Subcutaneous adipose tissue (tissue), 4 donors: ENCODE results near the gene CEBPG. TPM values are rescaled to one million over a fixed set of nuclear protein-coding genes. Genes with fewer than 3 reads are reported as not detected.

Source experiments
- CTCF ChIP-seq: fragments of 450-650 bp; IDR thresholded peaks from one replicate; pipeline ENCODE4 v1.5.1; 2016; ENCODE audit warnings: low read depth, mild to moderate bottlenecking, control low read depth, antibody characterized with exemption, moderate library complexity
- total RNA-seq, 4 donors: library from RNA; depleted of rRNA; stranded (reverse); fragments of >200 nt; gene quantifications; one replicate each; pipeline ENCODE4 v1.1.0, GENCODE V29; 2016

CEBPG gene
- total RNA-seq, 4 donors from 2014 or later = 24.6 to 37.9 (median 32.5) TPM

DNA sequence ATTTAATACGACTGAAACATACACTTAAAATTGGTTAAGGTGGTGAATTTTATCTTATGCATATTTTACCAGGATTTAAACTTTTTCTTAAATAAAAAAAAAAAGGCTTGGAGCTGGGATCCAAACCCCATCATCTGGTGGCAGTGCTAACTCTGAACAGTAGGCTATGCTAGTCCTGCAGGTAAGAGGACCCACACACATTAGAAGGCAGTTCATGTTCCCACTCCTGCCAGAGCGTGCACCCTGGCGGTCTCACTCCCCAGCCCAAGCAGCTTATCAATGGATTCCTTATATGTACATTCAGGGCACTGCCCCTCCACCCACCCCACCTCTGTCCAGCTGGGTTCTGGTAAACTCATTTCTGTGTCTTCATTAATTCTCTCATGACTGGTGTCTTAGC, 39.9 kb upstream of the CEBPG start:
- no peak for TF ChIP-seq CTCF

- TF ChIP-seq CTCF = no peak
Measured at GRCh38 chr19:33334271-33334670, 39.2 kb upstream of the CEBPG start.

DNA sequence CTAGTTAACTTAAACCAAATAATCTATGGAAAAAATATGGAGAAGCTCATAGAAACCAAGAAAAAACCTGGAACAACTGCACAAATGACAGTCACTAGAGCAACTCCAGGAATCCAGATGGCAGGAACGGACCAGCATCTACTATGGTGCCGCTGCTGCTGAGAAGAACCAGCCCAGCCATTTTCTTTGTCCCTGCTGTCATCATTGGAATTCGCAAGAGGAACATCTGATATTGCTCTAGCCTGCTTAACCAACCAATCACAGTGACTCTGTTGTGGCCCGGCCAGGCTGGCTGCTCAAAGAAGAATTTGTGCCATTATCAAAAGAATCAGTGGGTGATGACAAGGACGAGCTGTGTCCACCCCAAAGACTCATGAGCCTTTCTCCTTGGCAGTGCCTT, 38.1 kb upstream of the CEBPG start:
- TF ChIP-seq CTCF = no peak

DNA sequence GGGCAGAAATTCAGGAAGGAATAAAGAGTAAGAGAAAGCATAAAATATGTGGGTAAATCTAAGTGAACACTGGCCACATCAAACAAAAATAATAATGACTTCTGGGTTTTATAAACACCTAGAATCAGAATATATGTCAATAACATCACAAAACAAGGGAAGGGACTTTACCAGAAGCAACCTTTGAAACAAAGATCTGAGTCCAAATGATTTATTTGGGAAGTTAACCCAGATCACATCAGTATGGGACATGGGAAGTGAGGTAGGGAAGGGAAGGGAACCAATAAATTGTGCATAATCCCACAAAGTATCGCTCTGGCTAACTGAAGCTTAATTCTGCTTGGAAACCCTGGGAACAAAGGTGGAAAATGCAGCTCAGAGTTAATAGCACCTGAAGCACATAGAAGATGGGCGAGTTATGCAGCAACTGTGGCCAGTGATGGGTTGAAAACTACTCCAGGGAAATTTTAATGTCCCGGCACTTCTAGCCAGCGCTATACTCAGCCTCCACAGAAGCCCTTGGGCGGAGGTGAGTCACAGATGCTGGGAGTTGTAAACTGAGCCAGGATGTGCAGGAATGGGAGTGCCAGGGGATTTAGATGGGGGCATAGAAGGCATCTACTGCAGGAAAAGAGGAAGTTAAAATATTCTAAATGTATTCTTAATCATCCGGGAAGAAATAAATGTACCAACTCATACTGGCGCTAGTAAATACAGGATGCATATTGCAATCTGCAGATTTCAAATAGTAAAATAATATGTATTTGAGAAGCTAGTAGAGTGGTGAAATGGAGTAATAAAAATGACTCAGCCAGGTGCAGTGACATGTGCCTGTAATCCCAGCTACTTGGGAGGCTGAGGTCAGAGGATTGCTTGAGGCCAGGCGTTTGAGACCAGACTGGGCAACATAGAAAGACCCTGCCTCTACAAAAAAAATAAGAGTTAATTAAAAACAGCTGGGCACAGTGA, 34.2 kb upstream of the CEBPG start:
- no peak for TF ChIP-seq CTCF

GRCh38 chr19:33340991-33341390, 32.5 kb upstream of the CEBPG start:
- TF ChIP-seq CTCF = no peak

DNA sequence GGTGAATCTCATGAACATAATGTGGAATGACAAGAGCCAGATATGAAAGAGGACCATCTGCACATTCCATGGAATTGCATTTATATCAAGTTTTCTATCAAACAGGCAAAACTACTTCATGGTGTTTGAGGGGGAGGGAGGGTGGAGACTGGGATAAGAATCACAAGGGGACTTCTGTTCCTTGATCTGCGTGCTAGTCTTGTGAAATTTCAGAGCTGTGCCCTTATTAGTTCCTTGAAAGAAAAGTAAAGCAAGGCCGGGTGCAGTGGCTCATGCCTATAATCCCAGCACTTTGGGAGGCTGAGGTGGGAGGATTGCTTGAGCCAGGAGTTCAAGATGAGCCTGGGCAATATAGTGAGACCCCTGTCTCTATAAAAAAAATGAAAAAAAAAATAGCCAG, 30.2 kb upstream of the CEBPG start:
- TF ChIP-seq CTCF = no peak

GRCh38 chr19:33343859-33344572, 29.5 kb upstream of the CEBPG start:
- TF ChIP-seq CTCF = no peak
